Ovary (tissue), 9 donors: ENCODE data around the gene P4HTM. TPM values are rescaled to one million over a fixed set of nuclear protein-coding genes. Genes with fewer than 3 reads are reported as not detected.

Experiments used
- DNase-seq, 5 donors: peaks; one replicate each; pipeline ENCODE4 v3.0.0-alpha.2; 2019 to 2020
- H3K27ac ChIP-seq, 2 donors: fragments of 200-600 bp; one replicate each; pipeline versions ENCODE4 v1.5.1 to v1.8.0; 2019 to 2022
- H3K27me3 ChIP-seq: fragments of 200-600 bp; one replicate; pipeline ENCODE4 v1.8.0; 2022
- H3K36me3 ChIP-seq: fragments of 200-600 bp; sonication (generic); one replicate; pipeline ENCODE4 v1.5.1; 2019
- H3K4me1 ChIP-seq: one replicate; pipeline ENCODE4 v1.8.1; 2013; ENCODE audit warnings: mild to moderate bottlenecking, moderate library complexity; ENCODE audit not compliant: insufficient read depth
- H3K4me3 ChIP-seq: fragments of 200-600 bp; sonication (generic); one replicate; pipeline ENCODE4 v1.5.1; 2017
- H3K9me3 ChIP-seq, 2 donors: fragments of 200-600 bp in 1 of 2; sonication (generic) in 1 of 2; one replicate each; pipeline versions ENCODE4 v1.5.1 to v1.8.1; 2013 to 2019; ENCODE audit warnings: mild to moderate bottlenecking in 1 of 2, moderate library complexity in 1 of 2
- CTCF ChIP-seq, 3 donors: fragments of 450-650 bp in 2 of 3; fragments of 200-600 bp in 1 of 3; IDR thresholded peaks; one replicate each; pipeline versions ENCODE4 v1.5.1 to v1.8.0; 2016 to 2022; ENCODE audit warnings: antibody characterized with exemption in 3 of 3, mild to moderate bottlenecking in 1 of 3
- EP300 ChIP-seq: sonication (generic); formaldehyde crosslinking; IDR thresholded peaks from one replicate; pipeline ENCODE4 v1.6.1; 2017; ENCODE audit warnings: antibody characterized with exemption
- POLR2A ChIP-seq: fragments of 450-650 bp; IDR thresholded peaks from one replicate; pipeline ENCODE4 v1.6.1; 2017; ENCODE audit warnings: antibody characterized with exemption, mild to moderate bottlenecking, moderate library complexity
- WGBS, 3 donors: extraction: QIAGEN DNeasy Blood & Tissue Kit in 1 of 3; methylation state at CpG; one replicate each; pipeline versions ENCODE4 v1.1.5 to v1.1.7; 2013 to 2017; 5-methylcytosine and 5-hydroxymethylcytosine counted together
- intact Hi-C, 4 donors: fragments of 100-400 bp; cut with DNase I; formaldehyde crosslinking; loops; one replicate each; pipeline versions ENCODE4 v1.11.0 to v1.15.1; 2022 to 2023
- polyA plus RNA-seq, 2 donors: library from polyadenylated mRNA; stranded (reverse); fragments of 200-250 nt in 1 of 2; fragments of 350-450 nt in 1 of 2; fragmentation: Illumina TruSeq in 1 of 2; extraction: RNeasy Lipid Tissue Mini Kit (QIAGEN cat#74804) in 1 of 2; gene quantifications; one replicate each; pipeline ENCODE4 v1.2.3, GENCODE V29; 2013 to 2014
- total RNA-seq, 7 donors: library from RNA; depleted of rRNA in 2 of 7; stranded (reverse); fragments of >200 nt in 2 of 7; fragmentation: NEBNext Ultra II Directional in 3 of 7; extraction: Animal tissue kit (Norgen Biotek cat#: 25700) in 3 of 7; gene quantifications; one replicate each; pipeline versions ENCODE4 v1.1.0 to v1.2.4, GENCODE V29; 2016 to 2023
- donor health status: DM: no; HTN: no; CAD: no; lungs with moderate emphysema.
- donor health status: DM: no; HTN: no; CAD: no.
- donor health status: Bipolar disorder and iron deficiency.
- donor health status: DM: yes; HTN: yes; CAD: no.
- donor health status: DM: no; HTN: no; CAD: no.
- donor health status: DM: yes; HTN: yes; CAD: no.

P4HTM gene
- total and polyA plus RNA-seq, 9 donors: 16.6 to 125 (median 41.0) TPM

- Histone ChIP-seq H3K27me3 (no peaks in the 10 kb centered on the region), H3K4me3 (no peak overlapping the region), H3K27ac (no peak overlapping the region), H3K36me3 (no peaks in the 10 kb centered on the region), H3K9me3 (no peaks in the 10 kb centered on the region), H3K4me1 (peaks cover 8% of the 10 kb centered on the region)
- 43 to 54% (median 43%) methylated on average over 3 of the region's 3 CpGs for WGBS, 3 donors
- TF ChIP-seq POLR2A (no peak), CTCF (IDR thresholded peaks at IDR 0.05) (no peak), EP300 (no peak)
- intact Hi-C loops: no loop called here
- no peak for DNase-seq
These were observed 19.4 kb downstream of the P4HTM start for GRCh38 chr3:49009396-49009795.

- WGBS, 3 donors: 41 to 61% (median 44%) methylated on average over 16 to 17 of the region's 17 CpGs
- no peak overlapping the region for H3K27ac ChIP-seq
These were observed 22.5 kb downstream of the P4HTM start for GRCh38 chr3:49012441-49013017.

DNA sequence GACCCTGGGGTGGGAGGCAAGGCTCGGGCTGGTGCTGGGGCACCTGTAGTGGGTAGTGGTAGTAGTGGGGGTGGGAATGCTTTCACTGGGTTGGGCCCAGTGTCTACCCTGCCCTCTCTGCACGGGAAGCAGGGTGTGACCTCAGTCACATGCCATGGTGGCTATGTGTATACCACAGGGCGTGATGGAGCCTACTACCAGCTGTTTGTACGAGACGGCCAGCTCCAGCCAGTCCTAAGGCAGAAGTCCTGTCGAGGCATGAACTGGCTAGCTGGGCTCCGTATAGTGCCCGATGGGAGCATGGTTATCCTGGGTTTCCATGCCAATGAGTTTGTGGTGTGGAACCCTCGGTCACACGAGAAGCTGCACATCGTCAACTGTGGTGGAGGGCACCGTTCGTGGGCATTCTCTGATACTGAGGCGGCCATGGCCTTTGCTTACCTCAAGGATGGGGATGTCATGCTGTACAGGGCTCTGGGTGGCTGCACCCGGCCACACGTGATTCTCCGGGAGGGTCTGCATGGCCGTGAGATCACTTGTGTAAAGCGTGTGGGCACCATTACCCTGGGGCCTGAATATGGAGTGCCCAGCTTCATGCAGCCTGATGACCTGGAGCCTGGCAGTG lies 23.2 kb downstream of the P4HTM start:
- TF ChIP-seq CTCF (IDR thresholded peaks at IDR 0.05) (no peak), EP300 (no peak), POLR2A (no peak)
- Histone ChIP-seq H3K4me1 (peaks cover 5% of the 10 kb centered on the region), H3K9me3 (no peaks in the 10 kb centered on the region), H3K36me3 (no peaks in the 10 kb centered on the region), H3K27me3 (no peaks in the 10 kb centered on the region), H3K27ac (no peak overlapping the region), H3K4me3 (no peak overlapping the region)
- 70 to 74% (median 73%) methylated on average over 19 of the region's 19 CpGs for WGBS, 3 donors
- intact Hi-C loops: no loop called here
- peak in 2 of 5 donors; percentile 19 to 34 for DNase-seq

More at GRCh38 chr3:49012441-49013017, 22.5 kb downstream of the P4HTM start:
- Histone ChIP-seq H3K4me1 (peaks cover 5% of the 10 kb centered on the region), H3K27me3 (no peaks in the 10 kb centered on the region), H3K36me3 (no peaks in the 10 kb centered on the region), H3K9me3 (no peaks in the 10 kb centered on the region), H3K4me3 (no peak overlapping the region)
- intact Hi-C loops: no loop called here
- peak in 1 of 5 donors; percentile 24 for DNase-seq
- TF ChIP-seq EP300: no peak

- no peak overlapping the region for H3K4me3 ChIP-seq
- H3K36me3 ChIP-seq: no peaks in the 10 kb centered on the region
- TF ChIP-seq EP300: no peak
- TF ChIP-seq CTCF (IDR thresholded peaks at IDR 0.05): peak in 1 of 3 donors; percentile 25
- intact Hi-C loops: no loop called here
- H3K9me3 ChIP-seq: no peaks in the 10 kb centered on the region
- DNase-seq: peak in 3 of 5 donors; percentile 31 to 52 (median 43)
- 74 to 77% (median 74%) methylated on average over 23 to 24 of the region's 24 CpGs for WGBS, 3 donors
- no peak overlapping the region for H3K27ac ChIP-seq
- peaks cover 5% of the 10 kb centered on the region for H3K4me1 ChIP-seq
- H3K27me3 ChIP-seq: no peaks in the 10 kb centered on the region
These were observed 24.0 kb downstream of the P4HTM start for GRCh38 chr3:49013738-49014660.
